GM12873 (cell line): Measurements from ENCODE around the gene SH2D2A.
A peak's percentile ranks its signal among the peaks of the same experiment; 100 is the strongest.

Source experiments
- CTCF ChIP-seq: IDR thresholded peaks from 2 replicates; pipeline ENCODE4 v1.5.1; 2012; ENCODE audit warnings: low read depth, mild to moderate bottlenecking, moderate library complexity, low read length, control low read depth; ENCODE audit not compliant: insufficient read depth; ENCODE audit errors: missing control alignments

Gene SH2D2A

GRCh38 chr1:156860628-156861423 is 44.2 kb upstream of the SH2D2A start, which contains the start of gene NTRK1:
NTRK1 (plus strand) TSS chr1:156860865; CDS start chr1:156860935, 70 bp downstream.
- TF ChIP-seq CTCF, result no peak

- TF ChIP-seq CTCF, result peak; percentile 85
These were observed 43.5 kb upstream of the SH2D2A start for GRCh38 chr1:156860113-156860627.

- TF ChIP-seq CTCF, result no peak
These were observed 43.0 kb upstream of the SH2D2A start for GRCh38 chr1:156859523-156860112.

GRCh38 chr1:156858959-156859522 is 42.4 kb upstream of the SH2D2A start, which contains the start of gene INSRR:
INSRR (minus strand) TSS chr1:156859117; CDS start chr1:156858621, 496 bp downstream.
- TF ChIP-seq CTCF, result no peak

GRCh38 chr1:156858555-156858956 is 41.9 kb upstream of the SH2D2A start:
- TF ChIP-seq CTCF, result no peak

- TF ChIP-seq CTCF, result no peak
These were observed 40.9 kb upstream of the SH2D2A start for GRCh38 chr1:156857532-156857931.

GRCh38 chr1:156856282-156856785 is 39.7 kb upstream of the SH2D2A start:
- no peak for TF ChIP-seq CTCF
